ENCODE data around the gene TFB1M. TPM values are rescaled to one million over a fixed set of nuclear protein-coding genes. Genes with fewer than 3 reads are reported as not detected.
"Not testable (repeated sequence)": the region's sequence is repeated elsewhere in the genome, so short reads cannot be mapped to it uniquely, and the experiment has no call there.

Gene TFB1M
- polyA plus RNA-seq, 4 donors, result 9.9 to 22.1 (median 20.2) TPM

DNA sequence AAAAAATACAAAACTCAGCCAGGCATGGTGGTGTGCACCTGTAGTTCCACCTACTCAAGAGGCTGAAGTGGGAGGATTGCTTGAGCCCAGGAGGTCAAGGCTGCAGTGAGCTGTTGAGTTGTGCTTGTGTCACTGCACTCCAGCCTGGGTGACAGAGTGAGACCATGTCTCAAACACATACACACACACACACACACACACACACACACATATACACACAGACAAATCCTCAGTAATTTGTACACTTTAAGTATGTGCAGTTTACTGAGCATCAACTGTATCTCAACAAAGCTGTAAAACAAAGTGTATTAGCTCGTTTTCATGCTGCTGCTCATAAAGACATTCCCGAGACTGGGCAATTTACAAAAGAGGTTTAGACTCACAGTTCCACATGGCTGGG is 7.3 kb downstream of the TFB1M start:
- no peak for DNase-seq (ENCODE audit: low read depth in 4 of 4, low spot score in 3 of 4)

DNA sequence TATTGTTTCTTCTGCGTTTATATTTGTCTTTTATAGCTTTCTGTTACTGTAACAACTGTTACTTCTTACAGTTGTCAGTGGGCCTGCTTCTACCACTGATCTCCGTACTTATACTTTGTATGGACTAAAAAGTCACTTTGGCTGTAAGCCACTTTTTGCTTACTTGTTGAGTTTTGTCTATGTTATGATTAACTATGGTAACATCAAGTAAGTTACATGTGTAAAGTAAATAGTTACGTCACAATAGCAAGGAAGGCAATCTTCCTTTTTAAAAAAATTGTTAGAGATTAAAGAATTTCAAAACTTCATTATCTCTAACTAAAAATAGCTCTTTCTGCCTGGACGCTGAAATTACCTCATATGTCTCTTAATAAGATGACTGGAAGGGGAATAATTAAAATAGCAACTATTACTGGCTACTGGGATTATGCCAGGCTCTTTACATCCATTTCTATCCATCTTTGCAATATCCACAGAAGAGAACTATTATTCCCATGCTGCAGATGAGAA is 10.9 kb downstream of the TFB1M start:
- no peak for DNase-seq (ENCODE audit: low read depth in 4 of 4, low spot score in 3 of 4)

DNA sequence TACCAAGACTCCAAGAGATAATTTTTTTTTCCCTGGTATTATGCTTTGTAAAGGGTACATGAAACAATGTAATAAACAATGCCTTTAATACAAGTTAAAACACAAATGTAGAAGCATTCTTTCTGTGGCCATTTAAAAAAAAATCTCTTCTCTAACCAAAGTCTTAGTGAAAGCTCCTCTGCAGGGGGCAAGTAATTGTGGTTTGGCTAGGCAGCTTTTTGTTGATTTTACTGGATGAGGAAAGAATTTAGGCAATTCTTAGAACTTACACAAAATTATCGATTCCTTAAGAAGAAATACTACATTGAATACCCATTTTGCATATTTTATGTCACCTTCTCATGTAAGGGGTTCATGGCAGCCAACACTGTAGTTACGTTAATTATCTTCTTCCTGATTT is 12.4 kb downstream of the TFB1M start:
- no peak for DNase-seq (ENCODE audit: low read depth in 4 of 4, low spot score in 3 of 4)

DNA sequence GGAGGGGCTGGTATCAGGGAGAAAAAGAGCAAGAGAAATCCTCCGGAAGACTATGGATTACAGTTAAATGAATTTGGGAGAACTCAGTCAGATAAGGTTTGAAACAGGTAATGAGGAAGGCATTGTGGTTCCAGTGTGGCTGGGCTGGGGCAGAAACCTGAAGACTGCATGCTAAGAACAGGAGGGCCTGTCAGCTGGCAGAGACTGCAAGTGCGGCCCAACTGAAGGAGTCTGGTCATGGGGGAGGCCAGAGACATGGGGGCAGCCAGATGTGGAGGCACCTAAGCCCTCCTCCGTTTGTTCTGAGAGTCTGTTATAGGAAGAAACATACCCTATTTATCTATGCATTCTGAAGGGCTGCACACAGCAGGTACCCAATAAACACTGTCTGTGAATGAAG is 16.6 kb downstream of the TFB1M start:
- no peak for DNase-seq (ENCODE audit: low read depth in 4 of 4, low spot score in 3 of 4)

DNA sequence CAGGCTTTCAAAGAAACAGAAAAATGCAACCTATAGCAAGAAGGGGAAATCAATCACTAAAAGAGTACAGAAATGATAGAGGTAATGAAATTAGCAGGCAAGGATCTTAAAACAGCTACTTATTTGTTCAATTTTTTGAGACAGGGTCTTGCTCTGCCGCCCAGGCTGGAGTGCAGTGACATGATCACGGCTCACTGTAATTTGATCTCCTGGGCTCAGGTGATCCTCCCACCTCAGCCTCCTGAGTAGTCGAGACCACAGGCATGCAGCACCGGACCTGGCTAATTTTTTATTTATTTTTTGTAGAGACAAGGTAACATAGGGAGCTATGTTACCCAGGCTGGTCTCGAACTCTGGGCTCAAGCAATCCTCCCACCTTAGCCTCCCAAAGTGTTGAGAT is 21.6 kb downstream of the TFB1M start:
- no peak for DNase-seq (ENCODE audit: low read depth in 4 of 4, low spot score in 3 of 4)

DNA sequence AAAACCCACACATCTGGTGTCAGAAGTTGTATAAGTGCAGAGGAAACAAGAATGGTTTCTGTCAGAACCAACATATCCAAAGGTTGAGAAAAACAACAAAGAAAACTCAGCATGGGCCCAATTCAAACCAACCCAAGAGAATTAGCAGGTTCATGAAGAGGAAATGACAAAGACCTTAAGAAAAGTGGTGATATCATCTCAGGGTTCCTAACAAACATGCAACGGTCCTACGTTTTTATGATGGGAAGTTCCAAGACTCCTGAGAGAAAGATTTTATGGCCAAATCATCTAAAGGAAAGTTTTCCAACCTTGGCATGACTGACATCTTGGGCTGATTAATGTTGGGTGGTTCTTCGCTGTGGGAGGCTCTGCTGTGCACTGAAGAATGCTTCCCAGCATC is 23.0 kb downstream of the TFB1M start:
- no peak for DNase-seq (ENCODE audit: low read depth in 4 of 4, low spot score in 3 of 4)

DNA sequence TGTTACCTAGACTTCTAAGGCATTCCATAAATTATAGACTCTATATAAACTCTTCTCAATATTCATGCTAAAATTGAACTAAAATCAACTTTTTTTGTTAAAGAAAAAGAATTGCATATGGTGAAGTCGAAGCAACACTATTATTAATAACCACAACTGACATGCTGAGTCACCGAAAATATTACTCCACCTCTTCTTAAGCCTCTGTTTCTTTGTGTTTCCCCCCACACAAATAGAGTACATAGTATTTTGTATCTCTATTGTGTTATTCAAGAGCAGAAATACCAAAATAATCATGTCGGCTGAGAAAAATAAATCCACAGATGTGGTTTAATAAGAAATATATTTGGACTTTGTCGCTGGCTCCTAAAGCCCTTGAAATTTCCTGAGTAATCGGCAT is 23.8 kb downstream of the TFB1M start:
- no peak for DNase-seq (ENCODE audit: low read depth in 4 of 4, low spot score in 3 of 4)

DNA sequence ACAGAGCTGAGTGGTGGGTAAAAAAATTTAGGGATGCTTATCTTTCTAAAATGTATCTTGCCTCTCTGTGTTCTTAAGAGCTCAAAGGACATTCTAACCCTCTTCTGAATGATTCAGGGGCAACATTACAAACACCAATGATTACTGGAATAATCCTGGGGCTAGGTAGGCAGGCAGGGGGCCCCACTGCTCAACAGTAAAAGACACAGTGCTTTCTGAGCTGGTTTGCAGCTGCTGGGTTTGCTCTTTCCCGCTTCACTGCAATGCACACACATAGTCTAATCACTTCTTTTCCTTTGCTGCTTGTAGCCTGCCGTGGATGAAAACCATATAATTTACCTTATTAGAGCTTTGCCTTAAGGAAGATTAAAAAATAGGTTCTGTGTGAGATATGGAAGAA is 26.5 kb downstream of the TFB1M start:
- no peak for DNase-seq (ENCODE audit: low read depth in 4 of 4, low spot score in 3 of 4)

DNA sequence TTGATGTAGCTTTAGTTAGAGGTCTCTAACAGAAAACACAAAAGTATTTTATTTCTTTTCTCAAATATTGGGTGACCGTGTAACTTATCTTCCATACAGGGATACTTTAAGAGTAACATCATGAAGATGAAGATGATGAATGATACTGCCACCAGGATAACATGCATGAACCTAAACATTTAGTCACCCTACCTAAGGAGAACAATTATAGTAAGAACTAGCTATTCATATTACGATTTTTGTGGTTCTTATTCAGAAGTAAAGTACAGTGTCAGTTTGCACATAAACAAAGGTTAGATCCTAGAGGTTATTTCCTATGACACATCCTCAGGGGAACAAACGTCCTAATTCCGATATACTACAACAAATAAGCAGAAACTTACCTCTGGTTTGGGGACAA is 29.5 kb downstream of the TFB1M start:
- no peak for DNase-seq (ENCODE audit: low read depth in 4 of 4, low spot score in 3 of 4)

DNA sequence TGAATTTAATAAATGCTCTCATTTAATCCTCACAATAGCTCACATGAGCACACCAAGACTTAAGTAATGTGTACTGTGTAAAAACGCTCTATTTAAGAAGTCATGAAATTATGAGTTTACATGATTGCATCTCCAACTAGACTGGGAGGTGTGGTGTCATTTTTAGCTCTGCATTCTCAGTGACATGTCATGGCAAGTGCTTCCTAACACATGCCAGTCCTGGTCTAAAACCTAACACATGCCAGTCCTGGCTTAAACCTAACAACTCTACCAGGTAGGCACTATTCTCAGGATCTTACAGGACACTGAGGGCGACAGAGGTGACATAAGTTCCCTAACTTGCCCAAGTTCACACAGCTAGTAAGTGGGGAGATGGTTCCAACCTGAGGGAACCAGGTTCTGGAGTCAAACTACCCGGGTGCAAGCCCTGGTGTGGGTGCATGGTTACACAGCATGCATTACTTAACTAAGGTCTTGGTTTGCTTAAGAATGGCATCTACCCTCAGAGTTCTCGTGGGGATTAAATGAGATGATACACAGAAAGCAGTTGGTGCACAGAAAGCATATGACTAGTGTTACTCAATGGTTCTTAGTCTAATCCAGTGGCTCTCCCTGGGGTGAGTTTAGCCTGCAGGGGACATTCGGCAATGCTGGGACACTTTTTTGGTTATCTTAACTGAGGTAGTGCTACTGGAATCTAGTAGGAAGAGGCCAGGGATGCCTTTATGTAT is 35.8 kb downstream of the TFB1M start:
- DNase-seq (ENCODE audit: low read depth in 4 of 4, low spot score in 3 of 4), result no peak

DNA sequence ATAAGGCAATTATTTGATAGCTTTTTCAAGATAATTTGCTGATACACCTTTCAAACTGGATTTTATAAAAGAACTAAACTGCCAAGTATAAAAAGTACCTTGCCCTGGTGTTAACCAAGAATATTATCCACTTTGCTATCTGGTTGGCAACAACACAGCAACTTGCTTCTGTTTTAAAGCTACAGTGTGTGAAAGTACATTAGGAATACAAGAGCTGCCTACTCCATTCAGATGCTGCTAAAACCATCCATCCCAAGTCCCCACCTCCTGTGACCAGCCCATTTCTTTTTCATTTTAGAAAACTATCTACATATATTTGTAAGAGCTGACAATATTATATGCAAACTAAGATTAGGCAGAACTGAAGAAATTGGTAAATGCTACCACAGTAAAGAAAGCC is 37.6 kb downstream of the TFB1M start:
- no peak for DNase-seq (ENCODE audit: low read depth in 4 of 4, low spot score in 3 of 4)

DNA sequence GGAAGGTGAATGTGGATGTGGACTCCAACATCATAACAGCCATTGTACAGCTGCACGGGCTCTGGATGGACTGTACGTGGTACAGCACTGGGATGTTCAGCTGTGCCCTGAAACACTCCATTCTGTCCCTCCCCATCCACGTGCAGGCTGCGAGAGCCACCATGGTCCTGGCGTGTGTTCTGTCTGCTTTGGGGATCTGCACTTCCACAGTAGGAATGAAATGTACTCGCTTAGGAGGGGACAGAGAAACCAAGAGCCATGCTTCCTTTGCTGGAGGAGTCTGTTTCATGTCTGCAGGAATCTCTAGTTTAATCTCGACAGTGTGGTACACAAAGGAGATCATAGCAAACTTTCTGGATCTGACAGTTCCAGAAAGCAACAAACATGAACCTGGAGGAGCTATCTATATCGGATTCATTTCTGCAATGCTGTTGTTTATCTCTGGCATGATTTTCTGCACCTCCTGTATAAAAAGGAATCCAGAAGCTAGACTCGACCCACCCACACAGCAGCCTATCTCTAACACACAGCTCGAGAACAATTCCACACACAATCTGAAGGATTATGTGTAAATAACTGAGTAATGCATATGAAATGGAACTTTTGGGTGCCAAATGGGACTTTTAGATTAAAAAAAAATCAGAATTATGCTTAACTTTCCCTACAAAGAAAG is 38.3 kb downstream of the TFB1M start:
- DNase-seq (ENCODE audit: low read depth in 4 of 4, low spot score in 3 of 4), result no peak

DNA sequence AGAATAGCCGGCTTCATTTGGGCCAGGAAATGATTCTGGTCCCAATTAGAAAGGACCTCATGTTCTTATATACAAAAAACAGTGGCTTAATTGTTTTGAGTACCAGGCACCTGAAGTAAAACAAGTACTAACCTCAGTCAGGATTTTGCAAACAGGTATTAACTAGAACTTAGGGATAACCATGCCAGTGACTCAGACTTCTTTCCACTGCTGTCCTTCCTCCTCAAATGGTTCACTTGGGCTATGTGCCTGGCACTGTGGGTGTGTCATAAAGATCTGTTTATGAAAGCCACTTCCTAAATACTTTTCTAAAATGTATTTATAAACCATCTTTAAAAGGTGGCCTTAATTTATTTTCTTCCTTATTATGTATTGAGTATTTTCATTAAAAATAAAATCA is 39.8 kb downstream of the TFB1M start:
- DNase-seq (ENCODE audit: low read depth in 4 of 4, low spot score in 3 of 4), result no peak

DNA sequence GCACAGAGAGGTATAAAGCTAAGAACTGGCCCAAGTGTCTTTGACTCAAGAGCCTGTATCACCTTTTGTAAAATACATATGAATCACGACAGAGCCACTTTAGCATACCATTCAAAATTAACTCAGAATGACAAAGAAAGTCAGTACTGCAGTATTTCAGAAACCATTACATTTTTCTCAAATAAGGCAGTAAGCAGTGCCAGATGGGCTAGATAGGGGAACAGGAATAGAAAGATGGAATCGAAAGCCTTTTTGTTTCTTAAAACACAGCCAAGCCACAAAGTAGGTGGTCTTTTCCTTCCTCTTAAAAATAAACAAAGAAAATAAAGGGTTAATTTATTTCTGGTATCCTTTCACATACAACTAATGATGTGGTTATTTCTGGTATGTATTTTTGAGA is 40.2 kb downstream of the TFB1M start:
- DNase-seq (ENCODE audit: low read depth in 4 of 4, low spot score in 3 of 4), result no peak

DNA sequence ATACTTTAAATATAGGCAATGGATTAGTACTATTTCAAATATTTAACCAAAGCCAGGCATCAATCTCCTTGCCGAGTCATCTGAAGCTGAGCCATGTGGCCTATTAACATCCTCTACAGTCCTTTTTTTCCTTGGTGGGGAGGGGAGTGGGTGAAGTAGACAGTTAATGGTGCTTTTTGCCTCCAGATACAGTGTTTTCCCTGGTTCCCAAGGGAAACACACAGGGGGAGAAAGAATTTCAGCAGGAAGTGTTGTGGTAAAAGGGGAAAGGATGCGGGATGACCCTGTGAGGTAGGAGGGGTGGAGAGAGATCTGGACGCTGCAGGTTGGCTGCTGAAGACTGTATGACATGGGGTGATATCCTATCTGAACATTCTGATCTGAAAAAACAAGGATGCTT is 40.9 kb downstream of the TFB1M start:
- DNase-seq (ENCODE audit: low read depth in 4 of 4, low spot score in 3 of 4), result no peak

DNA sequence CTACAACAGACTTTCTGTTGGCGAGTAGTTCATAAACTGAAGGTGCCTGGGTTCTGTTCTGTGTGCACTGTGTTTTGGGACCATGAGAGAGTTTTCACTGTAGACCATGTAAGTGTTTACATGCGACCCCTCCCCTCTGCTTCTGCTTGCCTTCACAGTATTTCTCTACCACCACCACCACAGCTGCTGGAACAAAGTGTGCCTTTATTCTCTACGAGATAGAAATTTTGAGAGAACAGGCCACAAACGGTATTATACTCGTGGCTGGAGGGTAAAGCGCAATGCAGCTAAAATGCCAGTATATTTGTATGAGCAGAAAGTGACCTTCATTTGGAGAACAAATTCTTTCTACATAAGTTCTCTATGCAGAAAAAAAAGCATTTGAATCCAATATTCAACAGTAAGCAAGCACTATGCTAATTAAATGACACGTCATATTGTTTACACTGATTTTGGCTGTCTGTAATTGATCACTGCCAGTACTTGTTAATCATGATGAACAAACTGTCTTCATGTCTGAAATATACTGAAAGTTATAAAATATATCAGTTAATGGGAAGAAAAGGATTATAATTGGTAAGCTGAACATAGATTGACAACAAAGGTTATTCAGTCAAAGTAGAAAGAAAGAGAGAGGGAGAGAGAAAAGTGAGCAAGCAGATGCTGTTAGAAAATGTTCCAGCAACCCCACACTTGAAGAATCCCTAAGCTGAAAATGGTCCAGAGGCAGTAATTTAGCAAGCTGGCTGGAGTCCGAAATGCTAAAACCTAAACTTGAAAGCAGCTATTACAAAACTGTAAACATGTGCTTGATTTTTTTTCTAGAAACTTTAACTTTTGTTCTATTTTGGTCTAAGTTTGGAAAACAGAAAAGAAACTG is 41.7 kb downstream of the TFB1M start:
- DNase-seq (ENCODE audit: low read depth in 4 of 4, low spot score in 3 of 4), result peak in 2 of 4 donors; percentile 2 to 33

DNA sequence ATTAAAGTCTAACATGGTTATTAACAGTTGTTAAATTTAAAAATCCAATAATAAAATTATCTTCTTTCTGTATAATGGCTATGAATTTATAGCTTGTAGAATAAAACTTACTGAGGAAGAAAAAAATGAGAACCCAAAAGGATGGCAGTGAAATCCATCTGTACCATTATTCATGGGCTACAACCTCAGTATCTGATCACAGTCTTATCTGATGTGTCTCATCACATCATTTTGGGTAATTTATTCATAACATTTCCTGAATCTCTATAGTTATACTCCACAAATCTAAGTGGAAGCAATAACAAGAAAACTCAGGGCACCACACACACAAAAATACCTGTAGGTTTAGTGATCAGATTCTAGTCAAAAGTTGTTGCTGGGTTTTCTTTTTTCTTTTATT is 43.1 kb downstream of the TFB1M start:
- no peak for DNase-seq (ENCODE audit: low read depth in 4 of 4, low spot score in 3 of 4)

DNA sequence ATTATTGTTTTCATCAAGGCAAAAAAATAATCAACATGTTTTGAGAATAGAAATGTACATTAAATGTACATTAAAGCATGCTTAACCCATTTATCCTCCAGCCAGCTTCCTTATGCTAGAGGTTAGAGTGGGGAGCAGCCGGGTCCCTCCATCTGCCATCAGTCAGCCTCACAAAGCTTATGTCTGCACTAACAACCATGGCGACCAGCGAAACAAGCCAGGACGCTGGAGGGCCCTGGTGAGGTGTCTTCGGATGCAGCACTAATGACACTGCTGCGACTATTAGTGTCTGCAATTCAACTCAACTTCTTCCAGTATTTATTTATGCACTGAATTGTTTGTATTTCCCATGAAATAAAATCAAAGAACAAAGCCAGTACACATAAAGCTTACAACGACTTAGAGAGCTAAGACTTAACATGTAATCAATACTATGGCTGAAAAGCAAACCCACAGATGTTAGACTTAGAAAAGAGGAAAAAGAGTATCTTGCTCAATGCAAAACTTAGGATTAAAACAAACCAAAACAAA is 43.7 kb downstream of the TFB1M start:
- no peak for DNase-seq (ENCODE audit: low read depth in 4 of 4, low spot score in 3 of 4)

DNA sequence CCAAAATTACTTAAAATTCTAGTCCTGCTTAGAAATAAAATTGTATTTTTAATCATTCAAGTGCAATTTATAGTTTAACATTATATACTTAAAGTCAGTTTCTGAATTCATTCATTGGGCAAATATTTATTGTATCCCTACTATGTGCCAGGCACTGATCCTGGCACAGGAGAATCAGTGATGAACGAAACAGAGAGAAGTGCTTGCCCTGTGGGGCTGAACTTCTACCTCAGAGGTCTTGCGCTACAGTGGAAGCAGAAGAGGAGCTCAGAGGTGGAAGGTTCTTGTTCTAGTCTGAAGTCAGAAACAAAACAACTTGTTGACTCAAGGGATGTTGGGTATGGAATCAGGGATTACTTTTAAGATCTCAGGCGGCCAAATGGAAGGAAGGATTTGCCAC is 44.5 kb downstream of the TFB1M start:
- DNase-seq (ENCODE audit: low read depth in 4 of 4, low spot score in 3 of 4), result no peak

DNA sequence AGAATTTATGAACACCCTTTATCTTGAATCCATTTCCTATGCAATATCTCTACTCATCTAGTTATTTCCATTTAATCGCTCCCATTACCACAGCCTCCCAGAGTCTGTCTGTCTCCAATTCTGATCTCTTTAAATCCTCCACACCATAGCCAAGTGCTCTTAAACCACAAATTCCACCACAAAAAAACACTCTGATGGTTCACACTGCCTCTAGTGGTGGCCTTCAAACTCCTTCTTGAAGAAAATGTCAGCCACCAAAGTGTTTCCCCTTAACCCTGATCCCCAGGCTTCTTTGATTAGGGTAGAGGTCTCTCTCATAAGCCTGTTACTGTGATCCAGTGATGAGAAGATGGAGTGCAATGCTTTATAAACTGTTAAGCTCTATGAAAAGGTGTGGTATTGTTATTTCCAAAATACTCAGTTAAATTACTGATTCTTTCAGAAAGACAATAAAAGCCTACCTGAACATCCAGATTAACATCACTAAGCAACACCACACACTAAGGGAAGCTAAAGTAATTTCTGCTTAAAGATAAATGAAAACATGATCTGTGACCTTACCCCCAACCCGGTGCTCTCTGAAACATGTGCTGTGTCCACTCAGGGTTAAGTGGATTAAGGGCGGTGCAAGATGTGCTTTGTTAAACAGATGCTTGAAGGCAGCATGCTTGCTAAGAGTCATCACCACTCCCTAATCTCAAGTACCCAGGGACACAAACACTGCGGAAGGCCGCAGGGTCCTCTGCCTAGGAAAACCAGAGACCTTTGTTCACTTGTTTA is 46.0 kb downstream of the TFB1M start:
- not testable (repeated sequence) for DNase-seq (ENCODE audit: low read depth in 4 of 4, low spot score in 3 of 4)

All from left renal pelvis (tissue), 4 donors.